ENCODE data around the gene SPATA19.
"Not testable (repeated sequence)": the region's sequence is repeated elsewhere in the genome, so short reads cannot be mapped to it uniquely, and the experiment has no call there.

Gene SPATA19, protein sequence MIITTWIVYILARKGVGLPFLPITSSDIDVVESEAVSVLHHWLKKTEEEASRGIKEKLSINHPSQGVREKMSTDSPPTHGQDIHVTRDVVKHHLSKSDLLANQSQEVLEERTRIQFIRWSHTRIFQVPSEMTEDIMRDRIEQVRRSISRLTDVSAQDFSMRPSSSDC

GRCh38 chr11:133845413-133845812 lies at the start of gene SPATA19:
Gene SPATA19 (minus strand): TSS chr11:133845513. CDS start chr11:133845446, 67 bp downstream.
- ATAC-seq (no peak), DNase-seq (no peak)
- Mint-ChIP-seq H3K27me3 (peaks cover 65% of the 10 kb centered on the region), H3K4me3 (no peak within 1 kb of the TSS), H3K4me1 (no peaks in the 10 kb centered on the region), H3K27ac (no peak within 1 kb of the TSS), H3K9me3 (peaks cover 6 to 15% of the 10 kb centered on the region in 2 donors)

- ATAC-seq (no peak), DNase-seq (no peak)
- H3K27ac Mint-ChIP-seq = no peak overlapping the region
- H3K27me3 Mint-ChIP-seq = peaks cover 29% of the 10 kb centered on the region
- H3K9me3 Mint-ChIP-seq = no peaks in the 10 kb centered on the region
- no peak overlapping the region for H3K4me3 Mint-ChIP-seq
- no peaks in the 10 kb centered on the region for H3K4me1 Mint-ChIP-seq
Observed at GRCh38 chr11:133895061-133895479, 49.8 kb upstream of the SPATA19 start.

GRCh38 chr11:133893381-133893780 lies 48.1 kb upstream of the SPATA19 start:
- Mint-ChIP-seq H3K4me1 (no peaks in the 10 kb centered on the region), H3K9me3 (no peaks in the 10 kb centered on the region), H3K4me3 (no peak overlapping the region), H3K27ac (no peak overlapping the region), H3K27me3 (peaks cover 46% of the 10 kb centered on the region)
- ATAC-seq = no peak
- DNase-seq = no peak

GRCh38 chr11:133892584-133893380 lies 47.5 kb upstream of the SPATA19 start:
- Mint-ChIP-seq H3K4me1 (no peaks in the 10 kb centered on the region), H3K27ac (no peak overlapping the region), H3K9me3 (no peaks in the 10 kb centered on the region), H3K27me3 (peaks cover 52% of the 10 kb centered on the region), H3K4me3 (no peak overlapping the region)
- ATAC-seq (no peak), DNase-seq (no peak)

DNA sequence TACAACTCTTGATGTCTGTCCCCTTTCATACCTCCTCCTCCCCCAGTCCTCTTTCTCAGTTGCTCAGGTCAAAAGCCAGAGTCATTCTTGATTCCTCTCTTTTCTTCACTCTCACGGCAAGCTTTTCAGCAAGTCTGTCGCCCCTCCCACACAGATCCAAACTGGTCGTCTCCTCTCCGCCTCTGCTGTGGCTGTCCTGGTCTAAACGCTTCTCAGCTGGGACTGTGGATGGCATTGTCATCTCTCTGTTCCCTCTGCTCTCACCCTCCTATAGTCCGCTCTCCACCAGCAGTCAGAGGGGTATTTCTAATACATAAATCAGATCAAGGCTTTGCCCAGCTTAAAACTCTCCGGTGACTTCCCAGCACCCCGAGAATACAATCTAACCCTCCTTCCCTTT lies 46.8 kb upstream of the SPATA19 start:
- Mint-ChIP-seq H3K27ac (peak overlapping the region in 1 of 2 donors; percentile 6), H3K27me3 (peaks cover 58% of the 10 kb centered on the region), H3K9me3 (no peaks in the 10 kb centered on the region), H3K4me1 (no peaks in the 10 kb centered on the region), H3K4me3 (no peak overlapping the region)
- DNase-seq (no peak), ATAC-seq (no peak)

GRCh38 chr11:133889893-133890292 lies 44.6 kb upstream of the SPATA19 start:
- no peaks in the 10 kb centered on the region for H3K9me3 Mint-ChIP-seq
- ATAC-seq = no peak
- DNase-seq = no peak
- H3K27ac Mint-ChIP-seq = no peak overlapping the region
- no peak overlapping the region for H3K4me3 Mint-ChIP-seq
- no peaks in the 10 kb centered on the region for H3K4me1 Mint-ChIP-seq
- H3K27me3 Mint-ChIP-seq = peaks cover 67% of the 10 kb centered on the region

GRCh38 chr11:133889188-133889587 lies 43.9 kb upstream of the SPATA19 start:
- DNase-seq (no peak), ATAC-seq (no peak)
- Mint-ChIP-seq H3K27me3 (peaks cover 73% of the 10 kb centered on the region), H3K4me3 (no peak overlapping the region), H3K4me1 (no peaks in the 10 kb centered on the region), H3K27ac (no peak overlapping the region), H3K9me3 (peaks cover 0 to 5% of the 10 kb centered on the region in 2 donors)

- peaks cover 84% of the 10 kb centered on the region for H3K27me3 Mint-ChIP-seq
- H3K4me1 Mint-ChIP-seq = no peaks in the 10 kb centered on the region
- no peak overlapping the region for H3K27ac Mint-ChIP-seq
- peaks cover 6 to 17% of the 10 kb centered on the region in 2 donors for H3K9me3 Mint-ChIP-seq
- H3K4me3 Mint-ChIP-seq = no peak overlapping the region
- ATAC-seq (no peak), DNase-seq (no peak)
Observed at GRCh38 chr11:133887692-133888332, 42.5 kb upstream of the SPATA19 start.

DNA sequence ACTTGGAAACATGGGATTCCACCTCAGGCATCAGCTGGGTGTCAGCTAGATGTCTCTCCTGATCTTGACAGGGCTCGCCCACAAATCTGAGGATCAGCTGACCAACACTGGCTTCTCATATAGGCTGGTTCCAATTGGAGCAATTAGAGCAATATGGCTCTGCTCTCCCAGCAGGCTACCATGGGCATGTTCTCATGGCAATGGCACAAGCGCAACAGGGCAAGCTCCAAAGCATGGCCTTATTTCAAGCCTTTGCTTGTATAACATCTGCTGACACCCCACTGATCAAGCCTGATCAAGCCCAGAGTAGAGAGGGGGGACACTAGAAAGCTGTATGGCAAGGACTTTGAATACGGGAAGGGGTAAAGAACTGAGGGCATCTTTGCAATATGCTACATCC lies 40.7 kb upstream of the SPATA19 start:
- Mint-ChIP-seq H3K27ac (no peak overlapping the region), H3K4me1 (no peaks in the 10 kb centered on the region), H3K4me3 (no peak overlapping the region), H3K9me3 (peaks cover 13 to 28% of the 10 kb centered on the region in 2 donors), H3K27me3 (peaks cover 78% of the 10 kb centered on the region)
- ATAC-seq (no peak), DNase-seq (no peak)

DNA sequence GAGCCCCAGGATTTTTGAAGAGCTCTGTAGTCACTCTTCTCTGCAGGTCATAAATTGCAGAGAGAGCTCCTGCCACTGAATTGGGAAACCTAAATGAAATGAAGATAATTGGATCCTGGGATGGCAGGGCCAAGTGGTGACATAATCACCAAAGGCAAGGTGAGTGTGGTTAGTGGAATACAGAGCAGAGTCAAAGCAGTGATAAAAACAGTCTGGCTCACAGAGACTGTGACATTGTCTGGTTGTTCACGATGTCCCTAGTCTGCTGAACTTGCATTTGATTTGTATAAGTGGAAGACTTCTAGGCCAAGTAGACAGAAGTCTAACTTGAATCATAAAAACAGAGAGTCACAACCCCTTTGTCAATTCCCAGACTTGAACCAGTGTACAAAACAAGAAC lies 26.8 kb upstream of the SPATA19 start:
- Mint-ChIP-seq H3K27me3 (peaks cover 19% of the 10 kb centered on the region), H3K9me3 (peaks cover 0 to 5% of the 10 kb centered on the region in 2 donors), H3K4me1 (no peaks in the 10 kb centered on the region), H3K4me3 (no peak overlapping the region), H3K27ac (no peak overlapping the region)
- ATAC-seq (no peak), DNase-seq (no peak)

DNA sequence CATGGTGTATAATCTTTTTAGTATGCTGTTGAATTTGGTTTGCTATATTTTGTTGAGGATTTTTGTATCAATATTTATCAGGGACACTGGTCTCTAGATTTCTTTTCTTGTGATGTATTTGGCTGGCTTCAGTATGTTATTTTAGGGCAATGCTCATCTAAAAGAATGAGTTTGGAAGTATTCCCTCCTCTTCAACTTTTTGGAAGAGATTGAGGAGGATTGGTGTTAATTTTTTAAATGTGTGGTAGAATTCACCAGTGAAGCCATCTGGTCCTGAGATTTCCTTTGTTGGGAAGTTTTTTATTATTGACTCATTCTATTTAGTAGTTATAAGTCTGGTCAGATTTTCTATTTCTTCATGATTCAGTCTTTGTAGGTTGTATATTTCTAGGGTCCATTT lies 22.1 kb upstream of the SPATA19 start:
- H3K9me3 Mint-ChIP-seq = no peaks in the 10 kb centered on the region
- H3K4me3 Mint-ChIP-seq = no peak overlapping the region
- peaks cover 38% of the 10 kb centered on the region for H3K27me3 Mint-ChIP-seq
- no peak overlapping the region for H3K27ac Mint-ChIP-seq
- ATAC-seq = no peak
- no peak for DNase-seq
- H3K4me1 Mint-ChIP-seq = no peaks in the 10 kb centered on the region

DNA sequence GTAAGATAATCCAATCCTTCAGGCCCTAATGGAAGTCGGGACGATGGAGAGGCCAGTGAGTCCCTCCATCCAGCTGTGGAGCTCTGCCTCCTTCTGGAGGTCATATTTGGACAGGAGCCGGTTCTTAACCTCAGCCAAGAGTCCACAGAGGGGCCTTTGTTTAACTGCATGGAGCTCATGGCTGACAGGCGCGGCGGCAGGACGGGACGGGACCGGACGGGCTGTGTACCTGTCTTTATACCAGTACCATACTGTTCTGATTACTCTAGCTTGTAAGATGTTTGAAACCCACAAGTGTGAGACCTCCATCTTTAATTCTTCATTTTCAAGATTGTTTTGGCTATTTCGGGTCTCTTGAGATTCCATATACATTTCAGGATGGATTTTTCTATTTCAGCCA lies 20.2 kb upstream of the SPATA19 start:
- no peak overlapping the region for H3K4me3 Mint-ChIP-seq
- ATAC-seq = no peak
- peaks cover 40% of the 10 kb centered on the region for H3K27me3 Mint-ChIP-seq
- no peak for DNase-seq
- H3K27ac Mint-ChIP-seq = no peak overlapping the region
- no peaks in the 10 kb centered on the region for H3K4me1 Mint-ChIP-seq
- H3K9me3 Mint-ChIP-seq = no peaks in the 10 kb centered on the region

- no peak for DNase-seq
- Mint-ChIP-seq H3K27me3 (peaks cover 47% of the 10 kb centered on the region), H3K4me3 (no peak overlapping the region), H3K27ac (no peak overlapping the region), H3K4me1 (no peaks in the 10 kb centered on the region), H3K9me3 (no peaks in the 10 kb centered on the region)
- ATAC-seq = no peak
Observed at GRCh38 chr11:133864756-133865155, 19.4 kb upstream of the SPATA19 start.

DNA sequence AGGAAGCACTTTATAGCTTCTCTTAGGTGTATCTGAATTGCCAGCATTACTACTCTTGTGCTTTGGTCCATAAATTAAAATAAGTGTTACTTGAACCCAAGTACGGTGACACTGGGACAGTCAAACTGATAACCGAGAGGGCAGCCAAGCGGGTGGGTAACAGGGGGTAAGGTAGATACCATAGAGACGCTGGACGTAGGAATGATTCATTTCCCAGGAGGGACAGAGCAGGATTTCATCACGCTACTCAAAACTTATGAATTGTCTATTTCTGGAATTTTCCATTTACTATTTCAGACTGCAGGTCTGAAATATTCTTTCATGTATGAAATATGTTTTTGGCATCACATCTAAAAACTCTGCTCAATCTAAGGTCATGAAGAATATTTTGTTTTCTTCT lies 14.8 kb upstream of the SPATA19 start:
- Mint-ChIP-seq H3K27me3 (peaks cover 63% of the 10 kb centered on the region), H3K27ac (no peak overlapping the region), H3K4me1 (no peaks in the 10 kb centered on the region), H3K4me3 (no peak overlapping the region), H3K9me3 (no peaks in the 10 kb centered on the region)
- ATAC-seq = no peak
- DNase-seq = no peak

GRCh38 chr11:133854330-133854960 lies 9.1 kb upstream of the SPATA19 start:
- H3K4me3 Mint-ChIP-seq, H3K4me1 Mint-ChIP-seq: not testable (repeated sequence)
- H3K27me3 Mint-ChIP-seq = peaks cover 73% of the 10 kb centered on the region

GRCh38 chr11:133844217-133844616 lies 1.1 kb downstream of the SPATA19 start:
- ATAC-seq = no peak
- Mint-ChIP-seq H3K4me1 (no peaks in the 10 kb centered on the region), H3K27ac (no peak overlapping the region), H3K4me3 (no peak overlapping the region), H3K9me3 (peaks cover 6 to 15% of the 10 kb centered on the region in 2 donors), H3K27me3 (peaks cover 53% of the 10 kb centered on the region)
- no peak for DNase-seq

More at GRCh38 chr11:133854330-133854960, 9.1 kb upstream of the SPATA19 start:
- not testable (repeated sequence) for H3K9me3 Mint-ChIP-seq, ATAC-seq, H3K27ac Mint-ChIP-seq, DNase-seq
